NCI-H345 treated with DMSO at 0.1 percent for 48 hours (cell line): Measurements from ENCODE around the gene MYH11.
"Not testable (repeated sequence)": the region's sequence is repeated elsewhere in the genome, so short reads cannot be mapped to it uniquely, and the experiment has no call there.

Experiments used
- DNase-seq: peaks from one replicate; lab custom pipeline; 2025; ENCODE audit not compliant: unreplicated experiment; lab: John Stamatoyannopoulos, UW

The MYH11 gene

GRCh38 chr16:15811481-15812400 is 45.1 kb downstream of the MYH11 start:
- no peak for DNase-seq

- DNase-seq, result no peak
Observed at GRCh38 chr16:15810949-15811348, 45.9 kb downstream of the MYH11 start.

- DNase-seq, result no peak
Observed at GRCh38 chr16:15810411-15810810, 46.4 kb downstream of the MYH11 start.

GRCh38 chr16:15809297-15809696 is 47.5 kb downstream of the MYH11 start:
- DNase-seq, result not testable (repeated sequence)

GRCh38 chr16:15808071-15808470 is 48.8 kb downstream of the MYH11 start:
- no peak for DNase-seq

GRCh38 chr16:15807603-15808009 is 49.2 kb downstream of the MYH11 start:
- DNase-seq, result no peak

- DNase-seq, result no peak
Observed at GRCh38 chr16:15803618-15804017, 53.2 kb downstream of the MYH11 start.

- no peak for DNase-seq
Observed at GRCh38 chr16:15799851-15800495, 56.9 kb downstream of the MYH11 start.

- DNase-seq, result no peak
Observed at GRCh38 chr16:15798671-15799070, 58.2 kb downstream of the MYH11 start.

GRCh38 chr16:15796885-15797284 is 59.9 kb downstream of the MYH11 start:
- no peak for DNase-seq

GRCh38 chr16:15795615-15796014 is 61.2 kb downstream of the MYH11 start:
- DNase-seq, result no peak

- no peak for DNase-seq
Observed at GRCh38 chr16:15792563-15792971, 64.3 kb downstream of the MYH11 start.

GRCh38 chr16:15790458-15790857 is 66.4 kb downstream of the MYH11 start:
- DNase-seq, result no peak

- DNase-seq, result not testable (repeated sequence)
Observed at GRCh38 chr16:15789816-15790215, 67.0 kb downstream of the MYH11 start.

GRCh38 chr16:15788846-15789239 is 68.0 kb downstream of the MYH11 start:
- no peak for DNase-seq

- no peak for DNase-seq
Observed at GRCh38 chr16:15786501-15786900, 70.3 kb downstream of the MYH11 start.

- DNase-seq, result no peak
Observed at GRCh38 chr16:15785386-15786059, 71.3 kb downstream of the MYH11 start.

GRCh38 chr16:15783985-15784384 is 72.8 kb downstream of the MYH11 start:
- no peak for DNase-seq

GRCh38 chr16:15782573-15783365 is 74.1 kb downstream of the MYH11 start:
- no peak for DNase-seq

GRCh38 chr16:15781650-15782049 is 75.2 kb downstream of the MYH11 start:
- no peak for DNase-seq

GRCh38 chr16:15780805-15781204 is 76.0 kb downstream of the MYH11 start:
- DNase-seq, result no peak
